ENCODE measurements around the gene RHBDD3.

Gene RHBDD3

GRCh38 chr22:29310863-29311339 is 43.1 kb upstream of the RHBDD3 start:
- Histone ChIP-seq H3K27me3 (ENCODE audit: control insufficient read depth, insufficient read depth, low read length) (peaks cover 21% of the 10 kb centered on the region), H3K36me3 (ENCODE audit: control insufficient read depth, insufficient read depth, low read length) (no peaks in the 10 kb centered on the region), H3K9me3 (ENCODE audit: control insufficient read depth, insufficient read depth, low read length) (no peaks in the 10 kb centered on the region), H3K4me3 (ENCODE audit: low read length) (no peak overlapping the region), H3K27ac (ENCODE audit: low read length) (no peak overlapping the region), H3K4me1 (ENCODE audit: control insufficient read depth, insufficient read depth, low read length) (peaks cover 5% of the 10 kb centered on the region)
- no CpG with 5 or more reads among the region's 18 CpGs for WGBS (ENCODE audit: insufficient coverage, insufficient read length)
- no peak for DNase-seq (ENCODE audit: low read depth, low spot score)

DNA sequence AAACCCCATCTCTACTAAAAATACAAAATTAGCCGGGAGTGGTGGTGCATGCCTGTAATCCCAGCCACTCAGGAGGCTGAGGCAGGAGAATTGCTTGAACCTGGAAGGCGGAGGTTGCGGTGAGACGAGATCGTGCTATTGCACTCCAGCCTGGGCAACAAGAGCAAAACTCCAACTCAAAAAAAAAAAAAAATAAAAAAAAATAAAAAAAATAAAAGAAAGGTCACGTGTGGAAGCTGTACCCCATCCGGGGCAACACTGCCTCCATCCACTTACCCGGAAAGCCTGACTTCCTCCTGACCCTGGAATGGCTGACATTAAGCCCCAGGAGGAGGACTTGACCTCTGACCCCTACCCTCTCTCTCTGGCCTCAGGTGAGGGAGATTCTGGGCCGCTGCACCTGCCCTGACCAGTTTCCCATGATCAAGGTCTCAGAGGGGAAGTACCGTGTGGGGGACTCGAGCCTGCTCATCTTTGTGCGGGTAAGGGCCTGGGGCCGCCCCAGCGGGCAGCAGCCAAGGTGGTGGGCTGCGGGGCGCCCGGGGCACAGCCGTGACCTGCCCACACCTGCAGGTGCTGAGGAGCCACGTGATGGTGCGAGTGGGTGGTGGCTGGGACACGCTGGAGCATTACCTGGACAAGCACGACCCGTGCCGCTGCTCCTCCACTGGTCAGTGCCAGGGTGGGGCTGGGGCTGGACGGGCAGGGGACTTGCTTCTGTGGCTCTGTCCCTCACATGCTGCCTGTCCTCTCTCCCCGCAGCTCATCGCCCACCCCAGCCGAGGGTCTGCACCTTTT is 42.5 kb upstream of the RHBDD3 start:
- no peak for DNase-seq (ENCODE audit: low read depth, low spot score)
- H3K36me3 ChIP-seq (ENCODE audit: control insufficient read depth, insufficient read depth, low read length): no peaks in the 10 kb centered on the region
- H3K4me3 ChIP-seq (ENCODE audit: low read length): no peak overlapping the region
- peaks cover 5% of the 10 kb centered on the region for H3K4me1 ChIP-seq (ENCODE audit: control insufficient read depth, insufficient read depth, low read length)
- peaks cover 18% of the 10 kb centered on the region for H3K27me3 ChIP-seq (ENCODE audit: control insufficient read depth, insufficient read depth, low read length)
- no peaks in the 10 kb centered on the region for H3K9me3 ChIP-seq (ENCODE audit: control insufficient read depth, insufficient read depth, low read length)
- WGBS (ENCODE audit: insufficient coverage, insufficient read length): no CpG with 5 or more reads among the region's 28 CpGs
- H3K27ac ChIP-seq (ENCODE audit: low read length): no peak overlapping the region

DNA sequence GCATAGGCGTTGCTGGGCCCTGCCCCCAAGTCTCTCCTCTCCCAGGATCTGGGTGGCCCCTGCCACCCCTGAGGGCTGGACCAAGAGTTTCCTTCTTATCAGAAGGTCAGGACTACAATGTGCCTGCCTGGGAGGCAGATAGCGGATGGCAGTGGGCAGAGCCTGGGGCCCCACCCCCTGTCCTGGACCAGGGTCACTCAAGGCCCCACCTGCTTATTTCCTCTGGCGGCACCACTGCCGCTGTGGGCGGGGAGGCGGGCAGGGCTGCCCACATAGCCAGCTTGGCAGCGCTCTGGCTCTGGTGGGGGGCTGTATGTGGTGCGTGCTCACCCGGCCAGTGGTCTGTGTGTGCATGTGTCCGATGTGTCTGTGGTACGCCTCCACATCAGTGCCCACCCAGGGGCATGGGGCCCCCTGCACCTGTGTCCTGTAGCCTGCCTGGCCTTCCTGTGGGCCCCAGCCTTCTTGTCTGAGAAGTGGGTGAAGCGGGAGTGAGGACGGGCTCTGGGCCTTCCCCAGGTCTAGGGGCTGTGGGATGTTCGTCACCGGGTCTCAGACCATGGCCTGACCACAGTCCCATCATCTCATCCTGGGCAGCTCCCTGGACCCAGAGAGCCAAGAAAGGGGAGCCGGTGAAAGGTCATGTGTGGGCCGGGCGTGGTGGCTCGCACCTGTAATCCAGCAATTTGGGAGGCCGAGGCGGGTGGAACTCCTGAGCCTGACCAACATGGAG is 41.7 kb upstream of the RHBDD3 start:
- Histone ChIP-seq H3K4me1 (ENCODE audit: control insufficient read depth, insufficient read depth, low read length) (peaks cover 3% of the 10 kb centered on the region; the same call in 1 of the 2 replicates), H3K4me3 (ENCODE audit: low read length) (no peak overlapping the region), H3K27ac (ENCODE audit: low read length) (no peak overlapping the region), H3K36me3 (ENCODE audit: control insufficient read depth, insufficient read depth, low read length) (no peaks in the 10 kb centered on the region), H3K9me3 (ENCODE audit: control insufficient read depth, insufficient read depth, low read length) (no peaks in the 10 kb centered on the region), H3K27me3 (ENCODE audit: control insufficient read depth, insufficient read depth, low read length) (peaks cover 11% of the 10 kb centered on the region)
- DNase-seq (ENCODE audit: low read depth, low spot score): no peak
- no CpG with 5 or more reads among the region's 21 CpGs for WGBS (ENCODE audit: insufficient coverage, insufficient read length)

- Histone ChIP-seq H3K4me3 (ENCODE audit: low read length) (no peak overlapping the region), H3K4me1 (ENCODE audit: control insufficient read depth, insufficient read depth, low read length) (peaks cover 2% of the 10 kb centered on the region; the same call in 1 of the 2 replicates), H3K27ac (ENCODE audit: low read length) (no peak overlapping the region), H3K9me3 (ENCODE audit: control insufficient read depth, insufficient read depth, low read length) (no peaks in the 10 kb centered on the region), H3K27me3 (ENCODE audit: control insufficient read depth, insufficient read depth, low read length) (peaks cover 4% of the 10 kb centered on the region), H3K36me3 (ENCODE audit: control insufficient read depth, insufficient read depth, low read length) (no peaks in the 10 kb centered on the region)
- no peak for DNase-seq (ENCODE audit: low read depth, low spot score)
- WGBS (ENCODE audit: insufficient coverage, insufficient read length): no CpG with 5 or more reads among the region's 13 CpGs
These were observed 41.0 kb upstream of the RHBDD3 start for GRCh38 chr22:29308791-29309262.

DNA sequence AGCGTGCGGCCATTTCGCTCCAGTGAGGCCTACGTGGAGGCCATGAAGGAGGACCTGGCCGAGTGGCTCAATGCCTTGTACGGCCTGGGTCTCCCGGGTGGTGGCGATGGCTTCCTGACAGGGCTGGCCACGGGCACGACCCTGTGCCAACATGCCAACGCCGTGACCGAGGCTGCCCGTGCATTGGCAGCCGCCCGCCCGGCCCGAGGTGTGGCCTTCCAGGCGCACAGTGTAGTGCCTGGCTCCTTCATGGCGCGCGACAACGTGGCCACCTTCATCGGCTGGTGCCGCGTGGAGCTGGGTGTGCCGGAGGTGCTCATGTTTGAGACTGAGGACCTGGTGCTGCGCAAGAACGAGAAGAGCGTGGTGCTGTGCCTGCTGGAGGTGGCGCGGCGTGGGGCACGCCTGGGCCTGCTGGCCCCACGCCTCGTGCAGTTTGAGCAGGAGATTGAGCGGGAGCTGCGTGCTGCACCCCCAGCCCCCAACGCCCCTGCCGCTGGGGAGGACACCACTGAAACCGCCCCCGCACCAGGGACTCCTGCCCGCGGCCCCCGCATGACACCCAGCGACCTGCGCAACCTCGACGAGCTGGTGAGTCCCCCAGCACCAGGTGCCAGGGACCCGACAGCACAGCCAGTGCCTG is 40.5 kb upstream of the RHBDD3 start:
- DNase-seq (ENCODE audit: low read depth, low spot score): no peak
- no peak overlapping the region for H3K27ac ChIP-seq (ENCODE audit: low read length)
- peaks cover 2% of the 10 kb centered on the region; the same call in 1 of the 2 replicates for H3K4me1 ChIP-seq (ENCODE audit: control insufficient read depth, insufficient read depth, low read length)
- H3K27me3 ChIP-seq (ENCODE audit: control insufficient read depth, insufficient read depth, low read length): no peaks in the 10 kb centered on the region
- no peaks in the 10 kb centered on the region for H3K9me3 ChIP-seq (ENCODE audit: control insufficient read depth, insufficient read depth, low read length)
- no peaks in the 10 kb centered on the region for H3K36me3 ChIP-seq (ENCODE audit: control insufficient read depth, insufficient read depth, low read length)
- WGBS (ENCODE audit: insufficient coverage, insufficient read length): no CpG with 5 or more reads among the region's 50 CpGs
- no peak overlapping the region for H3K4me3 ChIP-seq (ENCODE audit: low read length)

GRCh38 chr22:29307596-29308147 is 39.9 kb upstream of the RHBDD3 start:
- DNase-seq (ENCODE audit: low read depth, low spot score): no peak
- Histone ChIP-seq H3K4me3 (ENCODE audit: low read length) (peak overlapping the region; percentile 63; the same call in 1 of the 2 replicates), H3K27ac (ENCODE audit: low read length) (no peak overlapping the region), H3K27me3 (ENCODE audit: control insufficient read depth, insufficient read depth, low read length) (no peaks in the 10 kb centered on the region), H3K9me3 (ENCODE audit: control insufficient read depth, insufficient read depth, low read length) (no peaks in the 10 kb centered on the region), H3K4me1 (ENCODE audit: control insufficient read depth, insufficient read depth, low read length) (peaks cover 2% of the 10 kb centered on the region; the same call in 1 of the 2 replicates), H3K36me3 (ENCODE audit: control insufficient read depth, insufficient read depth, low read length) (no peaks in the 10 kb centered on the region)
- no CpG with 5 or more reads among the region's 20 CpGs for WGBS (ENCODE audit: insufficient coverage, insufficient read length)

DNA sequence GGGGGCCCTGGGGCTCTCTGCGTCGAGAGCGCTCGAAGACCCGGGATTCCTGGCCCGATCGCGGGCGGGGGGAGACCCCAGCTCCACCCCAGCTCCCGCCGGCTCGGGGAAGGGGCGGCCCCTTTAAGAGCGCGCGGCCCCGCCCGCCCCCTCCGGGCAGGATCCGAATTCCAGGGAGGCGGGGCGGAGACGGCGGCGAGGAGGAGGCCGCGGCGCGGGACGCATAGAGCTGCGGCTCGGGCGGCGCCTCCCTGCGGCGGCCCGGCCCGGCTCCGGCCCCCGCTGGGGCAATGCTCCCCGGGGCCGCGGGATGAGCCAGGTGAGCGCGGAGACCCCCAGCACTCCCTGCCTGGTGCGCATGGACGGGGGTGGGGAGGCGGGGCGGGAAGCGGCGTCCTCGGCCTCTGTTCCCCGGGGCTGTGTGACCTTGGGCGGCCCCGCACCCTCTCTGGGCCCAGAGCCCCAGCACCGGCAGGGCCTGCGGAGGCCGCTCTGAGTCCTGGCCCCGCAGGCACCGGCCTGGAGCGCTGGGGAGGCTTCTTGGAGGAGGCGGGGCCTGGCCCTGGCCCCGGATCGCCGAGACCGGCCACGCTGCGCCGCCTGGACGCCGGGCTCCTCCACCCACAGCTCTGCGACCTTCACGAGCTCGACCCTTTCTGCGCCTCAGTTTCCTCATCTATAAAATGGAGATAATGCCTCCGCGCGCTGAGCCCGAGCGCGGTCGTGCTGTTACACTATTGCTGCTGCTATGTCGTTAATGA is 39.2 kb upstream of the RHBDD3 start:
- Histone ChIP-seq H3K27ac (ENCODE audit: low read length) (no peak overlapping the region), H3K36me3 (ENCODE audit: control insufficient read depth, insufficient read depth, low read length) (no peaks in the 10 kb centered on the region), H3K4me1 (ENCODE audit: control insufficient read depth, insufficient read depth, low read length) (peaks cover 2% of the 10 kb centered on the region; the same call in 1 of the 2 replicates), H3K4me3 (ENCODE audit: low read length) (peak overlapping the region; percentile 63), H3K27me3 (ENCODE audit: control insufficient read depth, insufficient read depth, low read length) (no peaks in the 10 kb centered on the region), H3K9me3 (ENCODE audit: control insufficient read depth, insufficient read depth, low read length) (no peaks in the 10 kb centered on the region)
- DNase-seq (ENCODE audit: low read depth, low spot score): peak; percentile 54
- whole genome bisulfite sequencing (ENCODE audit: insufficient coverage, insufficient read length): no CpG with 5 or more reads among the region's 83 CpGs

- H3K4me1 ChIP-seq (ENCODE audit: control insufficient read depth, insufficient read depth, low read length): peaks cover 2% of the 10 kb centered on the region; the same call in 1 of the 2 replicates
- H3K9me3 ChIP-seq (ENCODE audit: control insufficient read depth, insufficient read depth, low read length): no peaks in the 10 kb centered on the region
- WGBS (ENCODE audit: insufficient coverage, insufficient read length): no CpG with 5 or more reads among the region's 40 CpGs
- H3K27ac ChIP-seq (ENCODE audit: low read length): no peak within 1 kb of the TSS
- DNase-seq (ENCODE audit: low read depth, low spot score): no peak
- peak within 1 kb of the TSS; percentile 63 for H3K4me3 ChIP-seq (ENCODE audit: low read length)
- no peaks in the 10 kb centered on the region for H3K27me3 ChIP-seq (ENCODE audit: control insufficient read depth, insufficient read depth, low read length)
- no peaks in the 10 kb centered on the region for H3K36me3 ChIP-seq (ENCODE audit: control insufficient read depth, insufficient read depth, low read length)
These were observed 38.5 kb upstream of the RHBDD3 start, which contains the start of gene GAS2L1 for GRCh38 chr22:29306175-29306834. Gene GAS2L1 (plus strand): TSS chr22:29306650. CDS start chr22:29308106, 1,456 bp downstream.

DNA sequence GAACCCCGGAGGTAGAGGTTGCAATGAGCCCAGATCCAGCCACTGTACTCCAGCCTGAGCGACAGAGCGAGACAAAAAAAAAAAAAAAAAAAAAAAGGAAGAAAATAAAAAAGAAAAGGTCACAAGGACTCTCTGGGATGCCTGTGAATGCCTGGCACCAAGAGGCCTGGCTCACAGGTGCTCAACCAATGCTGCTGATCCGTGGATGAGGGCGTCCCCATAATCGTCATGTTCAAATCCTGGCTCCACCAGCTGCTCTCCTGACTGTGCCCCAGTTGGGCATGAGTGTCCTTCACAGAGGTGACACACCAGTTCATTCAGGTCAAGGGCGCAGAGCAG is 38.0 kb upstream of the RHBDD3 start:
- H3K27me3 ChIP-seq (ENCODE audit: control insufficient read depth, insufficient read depth, low read length): no peaks in the 10 kb centered on the region
- H3K4me1 ChIP-seq (ENCODE audit: control insufficient read depth, insufficient read depth, low read length): peaks cover 2% of the 10 kb centered on the region; the same call in 1 of the 2 replicates
- no CpG with 5 or more reads among the region's 7 CpGs for WGBS (ENCODE audit: insufficient coverage, insufficient read length)
- H3K4me3 ChIP-seq (ENCODE audit: low read length): peak overlapping the region; percentile 63; the same call in 1 of the 2 replicates
- DNase-seq (ENCODE audit: low read depth, low spot score): no peak
- no peak overlapping the region for H3K27ac ChIP-seq (ENCODE audit: low read length)
- no peaks in the 10 kb centered on the region for H3K9me3 ChIP-seq (ENCODE audit: control insufficient read depth, insufficient read depth, low read length)
- H3K36me3 ChIP-seq (ENCODE audit: control insufficient read depth, insufficient read depth, low read length): no peaks in the 10 kb centered on the region

All from iPS DF 6.9 (cell line).